ENCODE results near the gene HS6ST3. TPM values are rescaled to one million over a fixed set of nuclear protein-coding genes. Genes with fewer than 3 reads are reported as not detected.

HS6ST3 gene
- total and polyA plus RNA-seq, 12 donors = 2.1 to 27.1 (median 6.2) TPM

DNA sequence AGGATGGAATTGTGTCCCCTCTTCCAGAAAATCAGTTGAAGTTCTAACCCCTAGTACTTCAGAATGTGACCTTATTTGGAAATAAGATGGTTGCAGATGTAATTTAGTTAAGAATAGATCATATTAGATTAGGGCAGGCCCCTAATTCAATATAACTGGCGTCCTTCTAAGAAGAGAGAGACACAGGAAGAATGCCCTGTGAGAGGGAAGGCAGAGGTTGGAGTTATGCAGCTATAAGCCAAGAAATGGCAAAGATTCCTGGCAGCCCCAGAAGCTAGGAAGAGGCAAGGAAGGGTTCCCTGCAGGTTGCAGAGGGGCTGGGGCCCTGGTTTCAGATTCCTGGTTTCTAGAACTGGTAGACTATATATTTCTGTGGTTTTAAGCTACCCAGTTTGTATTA lies 30.0 kb downstream of the HS6ST3 start:
- Histone ChIP-seq H3K27me3 (no peaks in the 10 kb centered on the region), H3K4me3 (no peak overlapping the region), H3K4me1 (replicated peaks in 1 of 2) (no peaks in the 10 kb centered on the region), H3K27ac (no peak overlapping the region), H3K36me3 (replicated peaks in 1 of 2) (no peaks in the 10 kb centered on the region), H3K9me3 (replicated peaks in 1 of 3) (no peaks in the 10 kb centered on the region)
- WGBS, 4 donors = 61 to 87% (median 79%) methylated on average over 1 of the region's 1 CpG
- intact Hi-C loops (cut with DNase I) = no loop called here
- DNase-seq = no peak
- TF ChIP-seq POLR2A (IDR thresholded peaks at IDR 0.05) = no peak
- TF ChIP-seq CTCF (IDR thresholded peaks at IDR 0.05) = no peak

DNA sequence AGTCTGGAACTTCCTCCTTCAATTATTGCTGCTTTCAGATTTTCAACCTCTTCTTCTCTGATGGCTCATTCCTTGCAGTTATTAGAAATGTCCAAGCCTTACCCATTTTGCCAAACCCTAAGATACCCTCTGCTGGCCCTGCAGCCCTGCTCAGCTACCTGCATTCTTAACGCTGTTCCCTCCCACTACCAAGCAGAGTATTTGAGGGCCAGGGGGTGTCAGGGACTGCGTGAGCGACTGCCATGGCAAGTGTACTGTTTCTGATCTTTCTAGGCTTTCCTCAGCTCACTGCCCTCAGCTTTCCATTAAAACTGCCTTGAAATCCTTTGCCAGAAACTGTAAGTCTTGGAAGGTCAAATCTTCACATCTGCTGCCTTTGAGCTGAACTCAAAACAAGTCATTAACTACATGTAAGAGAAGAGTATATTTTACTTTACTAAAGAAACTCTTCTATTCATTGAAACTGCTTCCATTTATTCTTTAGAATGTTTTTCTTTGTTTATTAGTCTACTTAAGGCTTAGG lies 41.0 kb downstream of the HS6ST3 start:
- TF ChIP-seq POLR2A (IDR thresholded peaks at IDR 0.05) (no peak), CTCF (IDR thresholded peaks at IDR 0.05) (no peak)
- Histone ChIP-seq H3K4me3 (no peak overlapping the region), H3K4me1 (replicated peaks in 1 of 2) (peaks cover 0 to 10% of the 10 kb centered on the region in 2 donors), H3K36me3 (replicated peaks in 1 of 2) (no peaks in the 10 kb centered on the region), H3K27ac (no peak overlapping the region), H3K9me3 (replicated peaks in 1 of 3) (no peaks in the 10 kb centered on the region), H3K27me3 (no peaks in the 10 kb centered on the region)
- no peak for DNase-seq
- intact Hi-C loops (cut with DNase I) = no loop called here
- WGBS, 4 donors = 30 to 37% (median 33%) methylated on average over 3 of the region's 3 CpGs

DNA sequence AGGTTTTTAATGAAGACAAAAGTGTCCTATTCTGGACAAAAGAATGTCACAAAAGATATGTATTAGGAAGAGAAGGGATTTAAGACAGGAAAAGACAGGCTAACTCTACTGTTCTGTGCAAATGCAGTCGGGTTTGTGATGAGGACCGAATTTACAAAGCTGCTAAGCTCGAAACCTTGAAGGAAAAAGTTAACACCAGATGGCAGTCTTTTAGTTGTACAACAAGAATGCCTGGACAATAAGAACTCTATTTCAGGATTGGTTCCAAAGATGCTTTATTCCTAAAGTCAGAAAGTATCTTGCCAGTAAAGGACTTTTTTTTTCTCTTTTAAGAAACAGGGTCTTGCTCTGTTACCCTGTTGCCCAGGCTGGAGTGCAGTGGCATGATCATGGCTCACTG lies 51.1 kb downstream of the HS6ST3 start:
- intact Hi-C loops (cut with DNase I) = no loop called here
- Histone ChIP-seq H3K4me3 (no peak overlapping the region), H3K9me3 (replicated peaks in 1 of 3) (no peaks in the 10 kb centered on the region), H3K27me3 (no peaks in the 10 kb centered on the region), H3K4me1 (replicated peaks in 1 of 2) (peaks cover 0 to 13% of the 10 kb centered on the region in 2 donors), H3K27ac (no peak overlapping the region), H3K36me3 (replicated peaks in 1 of 2) (no peaks in the 10 kb centered on the region)
- 43 to 55% (median 48%) methylated on average over 3 of the region's 3 CpGs for WGBS, 4 donors
- DNase-seq = peak in 2 of 7 donors; percentile 13 to 15
- TF ChIP-seq POLR2A (IDR thresholded peaks at IDR 0.05) = no peak
- peak; percentile 17 to 52 (median 44) for TF ChIP-seq CTCF (IDR thresholded peaks at IDR 0.05)

DNA sequence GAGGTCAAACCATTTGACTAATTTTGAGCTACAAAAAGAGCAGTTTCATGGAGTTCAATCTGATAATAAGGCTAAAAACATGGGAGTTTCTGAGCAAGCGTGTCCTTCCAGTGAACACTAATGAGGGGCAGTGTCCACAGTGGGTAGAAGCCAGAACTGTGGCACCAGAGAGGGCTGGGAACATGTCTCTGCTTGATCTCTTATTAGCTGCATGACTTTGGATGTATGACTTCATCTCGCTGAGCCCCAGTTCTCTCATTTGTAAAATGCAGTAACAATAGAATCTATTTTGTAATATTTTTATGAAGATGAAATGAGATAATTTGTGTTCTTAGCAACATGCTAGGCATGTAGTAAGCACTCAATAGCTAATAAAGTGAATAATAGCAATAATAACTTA lies 69.8 kb downstream of the HS6ST3 start:
- TF ChIP-seq CTCF (IDR thresholded peaks at IDR 0.05) (no peak), POLR2A (IDR thresholded peaks at IDR 0.05) (no peak)
- no peaks in the 10 kb centered on the region for H3K9me3 ChIP-seq (replicated peaks in 1 of 3)
- no peaks in the 10 kb centered on the region for H3K36me3 ChIP-seq (replicated peaks in 1 of 2)
- 89 to 98% (median 93%) methylated on average over 2 of the region's 2 CpGs for WGBS, 4 donors
- H3K4me3 ChIP-seq = no peak overlapping the region
- H3K27me3 ChIP-seq = no peaks in the 10 kb centered on the region
- DNase-seq = no peak
- peaks cover 16 to 18% of the 10 kb centered on the region in 2 donors for H3K4me1 ChIP-seq (replicated peaks in 1 of 2)
- intact Hi-C loops (cut with DNase I) = no loop called here
- no peak overlapping the region for H3K27ac ChIP-seq

Data from adrenal gland (tissue), 12 donors.